Measurements from ENCODE around the gene LRRD1. TPM values are rescaled to one million over a fixed set of nuclear protein-coding genes. Genes with fewer than 3 reads are reported as not detected.

Gene LRRD1
- total and polyA plus RNA-seq, 9 of the 15 experiments (the other 6 are each of a cell fraction or from before 2014, with no cell fraction given): 0.07 to 0.15 TPM; not detected in 7

- peak; percentile 65; the same call in 1 of the 2 replicates for TF ChIP-seq RREB1 (CRISPR knock-in tag; IDR thresholded peaks at IDR 0.05)
- no peak for TF ChIP-seq CBFA2T2 (conservative IDR thresholded peaks at IDR 0.05)
- TF ChIP-seq ZNF696 (CRISPR knock-in tag; conservative IDR thresholded peaks at IDR 0.05): no peak
- no peak; the same call in 1 of the 2 replicates for TF ChIP-seq ZNF740 (CRISPR knock-in tag; IDR thresholded peaks at IDR 0.05)
- no peak for TF ChIP-seq ZNF740 (tag; IDR thresholded peaks at IDR 0.05)
- no peak; the same call in none of the 2 replicates for TF ChIP-seq ZBTB7A (IDR thresholded peaks at IDR 0.05; ENCODE audit: borderline replicate concordance, control insufficient read depth, low read depth, low read length)
- peak; percentile 96 for TF ChIP-seq MTA3 (IDR thresholded peaks at IDR 0.05; ENCODE audit: borderline replicate concordance)
- TF ChIP-seq ZNF584 (CRISPR knock-in tag; IDR thresholded peaks at IDR 0.05; ENCODE audit: low read depth): no peak
- no peak for TF ChIP-seq CREB3 (tag; conservative IDR thresholded peaks at IDR 0.05; ENCODE audit: low read depth)
- TF ChIP-seq EZH2 (IDR thresholded peaks at IDR 0.05; ENCODE audit: borderline replicate concordance, low read depth, low read length): no peak
- no peak for TF ChIP-seq ZNF146 (CRISPR knock-in tag; IDR thresholded peaks at IDR 0.05; ENCODE audit: unreplicated experiment)
- peak; percentile 51; the same call in 1 of the 2 replicates for TF ChIP-seq EP300 (IDR thresholded peaks at IDR 0.05; ENCODE audit: low read length)
- TF ChIP-seq SMAD1 (IDR thresholded peaks at IDR 0.05; ENCODE audit: low read depth, low read length, partially characterized antibody): no peak
- TF ChIP-seq RBM34 (IDR thresholded peaks at IDR 0.05; ENCODE audit: borderline replicate concordance, insufficient read depth, low read length): no peak
- TF ChIP-seq STAG1 (CRISPR knock-in tag; IDR thresholded peaks at IDR 0.05; ENCODE audit: borderline replicate concordance): no peak
- no peak for TF ChIP-seq CLOCK (CRISPR knock-in tag; IDR thresholded peaks at IDR 0.05; ENCODE audit: borderline replicate concordance)
Observed at GRCh38 chr7:92134271-92135051, 44.5 kb downstream of the LRRD1 start, which contains the start of gene CYP51A1 (continued).

All from K562 (cell line).